Osteoblast (primary cell): ENCODE data around the gene SLC16A2. TPM values are rescaled to one million over a fixed set of nuclear protein-coding genes. Genes with fewer than 3 reads are reported as not detected.

Source experiments
- DNase-seq: peaks from one replicate; pipeline ENCODE4 v3.0.0; 2011; ENCODE audit warnings: low spot score, mixed read lengths; ENCODE audit not compliant: insufficient read length; ENCODE audit errors: missing footprints
- H2AFZ ChIP-seq: 2 replicates; pipeline ENCODE4 v1.6.0; 2011; ENCODE audit warnings: mild to moderate bottlenecking, low read length
- H3K27ac ChIP-seq: 2 replicates; pipeline ENCODE4 v1.5.1; 2011; ENCODE audit warnings: mild to moderate bottlenecking, low read depth, low read length, moderate library complexity
- H3K27me3 ChIP-seq: 2 replicates; pipeline ENCODE4 v1.6.0; 2012; ENCODE audit warnings: mild to moderate bottlenecking, control low read depth, inconsistent platforms, low read length, moderate library complexity; ENCODE audit not compliant: insufficient read depth
- H3K36me3 ChIP-seq: 2 replicates; pipeline ENCODE4 v1.5.1; 2011; ENCODE audit warnings: mild to moderate bottlenecking, low read length, control low read depth, moderate library complexity; ENCODE audit not compliant: insufficient read depth
- H3K4me1 ChIP-seq: 2 replicates; pipeline ENCODE4 v1.5.1; 2011; ENCODE audit warnings: mild to moderate bottlenecking, low read length, control low read depth, moderate library complexity; ENCODE audit not compliant: insufficient read depth
- H3K4me2 ChIP-seq: 2 replicates; pipeline ENCODE4 v1.6.0; 2011; ENCODE audit warnings: mild to moderate bottlenecking, low read length; ENCODE audit not compliant: insufficient read depth
- H3K4me3 ChIP-seq: fragments of 200-600 bp; sonication (generic); 3 replicates; pipeline ENCODE4 v1.5.1; 2012; ENCODE audit warnings: mild to moderate bottlenecking, low read length, inconsistent platforms; ENCODE audit not compliant: insufficient read depth
- H3K79me2 ChIP-seq: 2 replicates; pipeline ENCODE4 v1.6.0; 2012; ENCODE audit warnings: mild to moderate bottlenecking, low read length, control low read depth, inconsistent platforms; ENCODE audit not compliant: insufficient read depth
- H3K9me3 ChIP-seq: 2 replicates; pipeline ENCODE4 v1.5.1; 2011; ENCODE audit warnings: low read depth, low read length, control low read depth
- H4K20me1 ChIP-seq: 2 replicates; pipeline ENCODE4 v1.6.0; 2012; ENCODE audit warnings: mild to moderate bottlenecking, low read length, control low read depth; ENCODE audit not compliant: insufficient read depth
- CTCF ChIP-seq: IDR thresholded peaks from 2 replicates; pipeline ENCODE4 v1.5.1; 2011; ENCODE audit warnings: mild to moderate bottlenecking, low read depth, low read length, moderate library complexity; ENCODE audit errors: extremely low read depth
- total RNA-seq: library from RNA; depleted of rRNA; stranded (reverse); fragments of >200 nt; gene quantifications from 2 replicates; pipeline ENCODE4 v1.2.3, GENCODE V29; 2012

The SLC16A2 gene
- total RNA-seq, 1 donor: 11.6 TPM

DNA sequence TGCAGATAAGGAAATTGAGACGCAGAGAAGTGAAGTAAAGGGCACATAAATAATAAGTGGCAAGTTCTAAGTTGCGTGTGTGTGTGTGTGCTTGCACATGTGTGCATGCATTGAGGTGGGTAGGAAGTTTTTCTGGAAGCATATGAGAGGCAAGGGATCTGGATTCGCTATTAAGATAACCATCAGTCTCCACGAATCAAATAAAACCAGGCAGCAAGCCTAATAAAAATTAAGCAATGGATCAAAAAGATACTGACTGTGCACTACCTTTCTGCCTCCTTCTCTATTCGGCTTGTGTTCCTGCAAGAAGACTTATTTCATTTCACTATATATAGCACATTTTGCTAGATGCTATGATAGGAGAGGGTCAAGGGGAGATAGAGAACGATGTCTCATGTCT is 23.8 kb downstream of the SLC16A2 start:
- Histone ChIP-seq H3K9me3 (no peaks in the 10 kb centered on the region), H3K27ac (no peak overlapping the region), H3K36me3 (no peaks in the 10 kb centered on the region), H3K79me2 (no peaks in the 10 kb centered on the region), H2AFZ (no peak overlapping the region), H3K4me3 (no peak overlapping the region), H3K4me1 (peaks cover 5% of the 10 kb centered on the region), H3K4me2 (no peak overlapping the region), H3K27me3 (no peaks in the 10 kb centered on the region), H4K20me1 (no peaks in the 10 kb centered on the region)
- no peak for DNase-seq
- TF ChIP-seq CTCF: no peak

DNA sequence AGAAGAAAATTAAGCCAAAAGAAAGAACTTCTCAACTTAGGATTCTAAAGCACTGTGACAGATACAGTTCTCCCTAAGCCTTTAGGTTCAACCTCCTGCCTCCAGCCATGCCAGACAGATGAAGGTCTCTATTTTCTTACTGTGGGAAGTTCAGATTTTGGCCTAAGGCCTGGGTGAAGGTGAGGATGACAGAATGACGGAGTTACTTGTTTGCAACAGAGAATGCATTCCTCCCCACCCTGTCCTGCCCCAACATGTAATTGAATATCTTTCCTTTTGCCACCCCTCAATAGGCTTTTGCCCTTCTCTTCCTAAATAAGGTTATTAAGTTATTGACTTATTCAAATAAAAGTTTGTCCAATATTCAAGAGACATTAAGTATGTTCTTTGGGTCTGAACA is 25.6 kb downstream of the SLC16A2 start:
- Histone ChIP-seq H3K36me3 (no peaks in the 10 kb centered on the region), H3K4me2 (no peak overlapping the region), H2AFZ (no peak overlapping the region), H4K20me1 (no peaks in the 10 kb centered on the region), H3K79me2 (no peaks in the 10 kb centered on the region), H3K4me3 (no peak overlapping the region), H3K27me3 (no peaks in the 10 kb centered on the region), H3K27ac (no peak overlapping the region), H3K9me3 (no peaks in the 10 kb centered on the region), H3K4me1 (peaks cover 20% of the 10 kb centered on the region)
- TF ChIP-seq CTCF: no peak
- DNase-seq: no peak

GRCh38 chrX:74448669-74449068 is 27.4 kb downstream of the SLC16A2 start:
- no peak overlapping the region for H3K4me3 ChIP-seq
- no peak overlapping the region for H3K4me2 ChIP-seq
- H4K20me1 ChIP-seq: no peaks in the 10 kb centered on the region
- H3K9me3 ChIP-seq: no peaks in the 10 kb centered on the region
- H3K27me3 ChIP-seq: no peaks in the 10 kb centered on the region
- H2AFZ ChIP-seq: no peak overlapping the region
- DNase-seq: no peak
- H3K36me3 ChIP-seq: no peaks in the 10 kb centered on the region
- no peak overlapping the region for H3K27ac ChIP-seq
- TF ChIP-seq CTCF: no peak
- peaks cover 22% of the 10 kb centered on the region for H3K4me1 ChIP-seq
- H3K79me2 ChIP-seq: no peaks in the 10 kb centered on the region

DNA sequence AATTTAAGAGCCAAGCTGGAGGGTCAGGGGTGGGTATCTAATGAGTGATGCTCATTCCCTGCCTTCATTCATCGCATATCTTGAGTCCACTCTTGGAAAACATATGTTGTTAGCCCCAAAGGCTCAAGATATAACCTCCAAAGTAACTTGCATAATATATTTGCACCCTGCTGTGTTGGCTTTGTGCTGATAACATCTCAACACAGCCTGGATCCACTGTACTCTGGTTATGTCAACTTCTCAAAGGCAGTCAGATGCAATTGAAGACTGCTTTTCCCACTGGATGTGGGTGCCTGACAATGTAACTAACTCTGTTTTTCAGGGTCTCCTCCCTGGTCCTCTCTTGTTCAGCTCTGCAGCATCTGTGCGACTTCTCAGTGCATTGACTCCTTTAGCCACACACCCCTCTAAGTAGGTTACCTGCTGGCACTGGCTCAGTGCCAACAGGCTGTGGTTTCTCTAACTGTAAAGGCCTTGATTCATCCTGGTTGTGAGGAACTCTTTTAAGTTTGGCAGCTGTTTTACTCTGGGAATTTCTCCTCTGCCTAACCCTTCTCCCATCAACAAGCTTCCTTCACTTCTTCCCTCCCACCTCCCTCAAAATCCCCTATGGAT is 28.1 kb downstream of the SLC16A2 start:
- Histone ChIP-seq H3K27ac (peak overlapping the region; percentile 12), H4K20me1 (no peaks in the 10 kb centered on the region), H3K36me3 (no peaks in the 10 kb centered on the region), H3K4me1 (peaks cover 22% of the 10 kb centered on the region), H3K4me3 (no peak overlapping the region), H3K27me3 (no peaks in the 10 kb centered on the region), H3K4me2 (peak overlapping the region; percentile 32), H2AFZ (no peak overlapping the region), H3K79me2 (no peaks in the 10 kb centered on the region), H3K9me3 (no peaks in the 10 kb centered on the region)
- no peak for TF ChIP-seq CTCF
- no peak for DNase-seq
